Liver (tissue), 9 donors: ENCODE data around the gene TTBK1. TPM values are rescaled to one million over a fixed set of nuclear protein-coding genes. Genes with fewer than 3 reads are reported as not detected.

ENCODE experiments used
- DNase-seq: peaks from one replicate; pipeline ENCODE4 v3.0.0-alpha.2; 2017; ENCODE audit warnings: low spot score
- H3K27ac ChIP-seq, 2 donors: one replicate each; pipeline ENCODE4 v1.7.0; 2013; ENCODE audit warnings: inconsistent platforms in 2 of 2, low read length in 2 of 2, control low read depth in 1 of 2, low read depth in 1 of 2, mild to moderate bottlenecking in 1 of 2
- H3K27me3 ChIP-seq, 4 donors: one replicate each; pipeline versions ENCODE4 v1.6.1 to v1.7.0; 2013; ENCODE audit warnings: low read length in 3 of 4, inconsistent platforms in 1 of 4, mild to moderate bottlenecking in 1 of 4, moderate library complexity in 1 of 4; ENCODE audit not compliant: control insufficient read depth in 4 of 4, insufficient read depth in 4 of 4
- H3K36me3 ChIP-seq, 4 donors: one replicate each; pipeline versions ENCODE4 v1.6.1 to v1.7.0; 2013; ENCODE audit warnings: low read length in 3 of 4, mild to moderate bottlenecking in 3 of 4, low read depth in 1 of 4, moderate library complexity in 1 of 4; ENCODE audit not compliant: control insufficient read depth in 4 of 4, insufficient read depth in 3 of 4
- H3K4me1 ChIP-seq, 4 donors: one replicate each; pipeline versions ENCODE4 v1.6.1 to v1.7.0; 2013; ENCODE audit warnings: low read length in 3 of 4, mild to moderate bottlenecking in 3 of 4, moderate library complexity in 1 of 4; ENCODE audit not compliant: control insufficient read depth in 4 of 4, insufficient read depth in 4 of 4
- H3K4me3 ChIP-seq, 3 donors: one replicate each; pipeline versions ENCODE4 v1.6.1 to v1.7.0; 2013; ENCODE audit warnings: low read length in 3 of 3, control low read depth in 1 of 3, low read depth in 1 of 3, mild to moderate bottlenecking in 1 of 3
- H3K9ac ChIP-seq, 2 donors: one replicate each; pipeline ENCODE4 v1.7.0; 2013; ENCODE audit warnings: low read length in 2 of 2, mild to moderate bottlenecking in 2 of 2, moderate library complexity in 2 of 2, control low read depth in 1 of 2, low read depth in 1 of 2
- H3K9me3 ChIP-seq, 4 donors: one replicate each; pipeline versions ENCODE4 v1.6.1 to v1.7.0; 2013; ENCODE audit warnings: low read length in 3 of 4; ENCODE audit not compliant: control insufficient read depth in 4 of 4
- EGR1 ChIP-seq, 2 donors: IDR thresholded peaks; 2 replicates each; pipeline ENCODE4 v1.6.1; 2016 to 2018; ENCODE audit warnings: antibody characterized with exemption in 2 of 2, low read depth in 2 of 2
- FOXA1 ChIP-seq: IDR thresholded peaks from 2 replicates; pipeline ENCODE4 v1.6.1; 2016; ENCODE audit warnings: antibody characterized with exemption
- GABPA ChIP-seq, 2 donors: IDR thresholded peaks in 1 of 2; conservative IDR thresholded peaks in 1 of 2; 2 replicates each; pipeline ENCODE4 v1.6.1; 2016; ENCODE audit warnings: antibody characterized with exemption in 2 of 2, mild to moderate bottlenecking in 1 of 2, moderate library complexity in 1 of 2
- HNF4G ChIP-seq: IDR thresholded peaks from 2 replicates; pipeline ENCODE4 v1.6.1; 2016; ENCODE audit warnings: antibody characterized with exemption
- JUND ChIP-seq, 2 donors: IDR thresholded peaks; 2 replicates each; pipeline ENCODE4 v1.6.1; 2016; ENCODE audit warnings: antibody characterized with exemption in 2 of 2
- RAD21 ChIP-seq, 2 donors: IDR thresholded peaks; 2 replicates each; pipeline ENCODE4 v1.6.1; 2016; ENCODE audit warnings: antibody characterized with exemption in 2 of 2, mild to moderate bottlenecking in 2 of 2
- RXRA ChIP-seq, 2 donors: IDR thresholded peaks; 2 replicates each; pipeline ENCODE4 v1.6.1; 2017 to 2018; ENCODE audit warnings: antibody characterized with exemption in 2 of 2, mild to moderate bottlenecking in 1 of 2
- SP1 ChIP-seq: IDR thresholded peaks from 2 replicates; pipeline ENCODE4 v1.6.1; 2018; ENCODE audit warnings: antibody characterized with exemption, mild to moderate bottlenecking
- TAF1 ChIP-seq: conservative IDR thresholded peaks from 2 replicates; pipeline ENCODE4 v1.6.1; 2016; ENCODE audit warnings: antibody characterized with exemption, mild to moderate bottlenecking
- YY1 ChIP-seq: IDR thresholded peaks from 2 replicates; pipeline ENCODE4 v1.6.1; 2016; ENCODE audit warnings: antibody characterized with exemption, mild to moderate bottlenecking
- WGBS: extraction: QIAGEN DNeasy Blood & Tissue Kit; methylation state at CpG from one replicate; pipeline ENCODE4 v1.1.7; 2013; 5-methylcytosine and 5-hydroxymethylcytosine counted together
- polyA plus RNA-seq, 2 donors: library from polyadenylated mRNA; stranded (reverse) in 1 of 2; unstranded in 1 of 2; fragments of 200-250 nt in 1 of 2; fragments of >200 nt in 1 of 2; fragmentation: Nextera tagmentation in 1 of 2; extraction: Ambion mirVana in 1 of 2; gene quantifications; one replicate each; pipeline versions ENCODE4 v1.2.1 to v1.2.3, GENCODE V29; 2013 to 2015
- total RNA-seq, 2 donors: library from RNA; depleted of rRNA; stranded (reverse); fragments of >200 nt; gene quantifications; one replicate each; pipeline ENCODE4 v1.2.3, GENCODE V29; 2014
- TF ChIP-seq, protein P1 (sequence below): IDR thresholded peaks from 2 replicates; pipeline ENCODE4 v1.6.1; 2016; ENCODE audit warnings: antibody characterized with exemption, mild to moderate bottlenecking
- TF ChIP-seq, protein P2 (sequence below): IDR thresholded peaks from 2 replicates; pipeline ENCODE4 v1.6.1; 2016; ENCODE audit warnings: antibody characterized with exemption
- TF ChIP-seq, protein P3 (sequence below): fragments of 150-350 bp; IDR thresholded peaks from 2 replicates; pipeline ENCODE4 v1.5.1; 2017; ENCODE audit warnings: improper control_type of control experiment, low read depth, low read length; ENCODE audit not compliant: missing input control
- TF ChIP-seq, protein P4 (sequence below): IDR thresholded peaks from 2 replicates; pipeline ENCODE4 v1.6.1; 2016; ENCODE audit warnings: antibody characterized with exemption
- donor health status: healthy.
- donor health status: healthy.
- donor health status: healthy.
- donor health status: healthy.
- donor health status: healthy.

Gene TTBK1
- total and polyA plus RNA-seq, 4 donors: 0.14 to 1.2 (median 0.44) TPM

DNA sequence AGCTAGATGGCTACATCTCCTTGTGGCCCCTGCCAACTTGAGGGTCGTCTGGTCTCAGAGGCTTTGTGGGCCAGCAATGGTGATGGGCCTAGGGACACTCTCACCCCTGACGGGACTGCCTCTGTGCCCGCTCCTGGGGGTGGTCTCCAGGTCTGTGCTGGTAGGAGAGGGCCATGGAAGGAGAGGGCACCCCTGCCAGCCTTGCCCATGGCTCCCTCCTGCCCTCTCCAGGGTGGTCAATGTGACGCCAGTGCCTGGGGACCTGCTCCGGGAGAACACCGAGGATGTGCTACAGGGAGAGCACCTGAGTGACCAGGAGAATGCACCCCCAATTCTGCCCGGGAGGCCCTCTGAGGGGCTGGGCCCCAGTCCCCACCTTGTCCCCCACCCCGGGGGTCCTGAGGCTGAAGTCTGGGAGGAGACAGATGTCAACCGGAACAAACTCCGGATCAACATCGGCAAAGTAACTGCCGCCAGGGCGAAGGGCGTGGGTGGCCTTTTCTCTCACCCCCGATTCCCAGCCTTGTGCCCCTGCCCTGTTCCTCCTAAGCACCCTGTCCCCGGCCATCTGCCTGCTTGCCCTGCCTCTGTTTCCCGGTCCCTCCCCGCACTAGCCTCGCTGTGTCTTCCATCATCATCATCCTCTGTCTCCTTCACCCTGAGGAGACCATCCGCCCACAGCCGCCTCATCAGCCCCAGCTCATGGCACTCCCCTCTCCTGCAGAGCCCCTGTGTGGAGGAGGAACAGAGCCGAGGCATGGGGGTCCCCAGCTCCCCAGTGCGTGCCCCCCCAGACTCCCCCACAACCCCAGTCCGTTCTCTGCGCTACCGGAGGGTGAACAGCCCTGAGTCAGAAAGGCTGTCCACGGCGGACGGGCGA is 15.8 kb downstream of the TTBK1 start:
- Histone ChIP-seq H3K4me1 (peaks cover 0 to 6% (median 2%) of the 10 kb centered on the region in 4 donors), H3K9me3 (no peaks in the 10 kb centered on the region), H3K27me3 (no peaks in the 10 kb centered on the region), H3K36me3 (no peaks in the 10 kb centered on the region), H3K4me3 (no peak overlapping the region), H3K9ac (no peak overlapping the region), H3K27ac (no peak overlapping the region)
- no peak for DNase-seq
- 90% methylated on average over 30 of the region's 30 CpGs for WGBS
- TF ChIP-seq RAD21 (IDR thresholded peaks at IDR 0.05): no peak
- TF ChIP-seq YY1: no peak
- no peak for TF ChIP-seq SP1
- no peak for TF ChIP-seq TAF1
- TF ChIP-seq HNF4G: no peak
- no peak for TF ChIP-seq JUND (IDR thresholded peaks at IDR 0.05)

DNA sequence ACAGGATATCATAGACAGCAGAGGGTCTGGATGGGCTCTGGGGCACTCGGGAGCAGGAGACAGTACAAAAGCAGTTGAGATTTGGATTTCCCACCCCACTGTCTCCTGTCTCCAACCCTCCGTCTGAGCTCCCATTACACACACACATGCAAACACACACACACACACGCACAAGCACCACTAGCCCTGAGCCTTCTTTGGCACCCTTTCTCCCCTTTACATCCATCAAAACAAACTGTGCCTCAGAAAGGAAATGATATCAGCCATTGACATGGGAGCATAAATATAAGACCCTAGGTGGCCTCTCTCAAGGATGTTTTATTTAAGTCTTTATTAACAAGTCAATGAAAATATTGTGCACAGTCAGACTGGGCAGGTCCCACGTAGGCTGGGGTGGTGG is 17.5 kb downstream of the TTBK1 start:
- TF ChIP-seq, protein P1, sequence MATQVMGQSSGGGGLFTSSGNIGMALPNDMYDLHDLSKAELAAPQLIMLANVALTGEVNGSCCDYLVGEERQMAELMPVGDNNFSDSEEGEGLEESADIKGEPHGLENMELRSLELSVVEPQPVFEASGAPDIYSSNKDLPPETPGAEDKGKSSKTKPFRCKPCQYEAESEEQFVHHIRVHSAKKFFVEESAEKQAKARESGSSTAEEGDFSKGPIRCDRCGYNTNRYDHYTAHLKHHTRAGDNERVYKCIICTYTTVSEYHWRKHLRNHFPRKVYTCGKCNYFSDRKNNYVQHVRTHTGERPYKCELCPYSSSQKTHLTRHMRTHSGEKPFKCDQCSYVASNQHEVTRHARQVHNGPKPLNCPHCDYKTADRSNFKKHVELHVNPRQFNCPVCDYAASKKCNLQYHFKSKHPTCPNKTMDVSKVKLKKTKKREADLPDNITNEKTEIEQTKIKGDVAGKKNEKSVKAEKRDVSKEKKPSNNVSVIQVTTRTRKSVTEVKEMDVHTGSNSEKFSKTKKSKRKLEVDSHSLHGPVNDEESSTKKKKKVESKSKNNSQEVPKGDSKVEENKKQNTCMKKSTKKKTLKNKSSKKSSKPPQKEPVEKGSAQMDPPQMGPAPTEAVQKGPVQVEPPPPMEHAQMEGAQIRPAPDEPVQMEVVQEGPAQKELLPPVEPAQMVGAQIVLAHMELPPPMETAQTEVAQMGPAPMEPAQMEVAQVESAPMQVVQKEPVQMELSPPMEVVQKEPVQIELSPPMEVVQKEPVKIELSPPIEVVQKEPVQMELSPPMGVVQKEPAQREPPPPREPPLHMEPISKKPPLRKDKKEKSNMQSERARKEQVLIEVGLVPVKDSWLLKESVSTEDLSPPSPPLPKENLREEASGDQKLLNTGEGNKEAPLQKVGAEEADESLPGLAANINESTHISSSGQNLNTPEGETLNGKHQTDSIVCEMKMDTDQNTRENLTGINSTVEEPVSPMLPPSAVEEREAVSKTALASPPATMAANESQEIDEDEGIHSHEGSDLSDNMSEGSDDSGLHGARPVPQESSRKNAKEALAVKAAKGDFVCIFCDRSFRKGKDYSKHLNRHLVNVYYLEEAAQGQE: no peak
- TF ChIP-seq, protein P2, sequence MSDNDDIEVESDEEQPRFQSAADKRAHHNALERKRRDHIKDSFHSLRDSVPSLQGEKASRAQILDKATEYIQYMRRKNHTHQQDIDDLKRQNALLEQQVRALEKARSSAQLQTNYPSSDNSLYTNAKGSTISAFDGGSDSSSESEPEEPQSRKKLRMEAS: no peak
- no peak for TF ChIP-seq JUND (IDR thresholded peaks at IDR 0.05)
- TF ChIP-seq GABPA (IDR thresholded peaks at IDR 0.05 in 1 of 2, conservative IDR thresholded peaks at IDR 0.05 in 1 of 2): no peak
- no peak for TF ChIP-seq RXRA (IDR thresholded peaks at IDR 0.05)
- TF ChIP-seq, protein P3, sequence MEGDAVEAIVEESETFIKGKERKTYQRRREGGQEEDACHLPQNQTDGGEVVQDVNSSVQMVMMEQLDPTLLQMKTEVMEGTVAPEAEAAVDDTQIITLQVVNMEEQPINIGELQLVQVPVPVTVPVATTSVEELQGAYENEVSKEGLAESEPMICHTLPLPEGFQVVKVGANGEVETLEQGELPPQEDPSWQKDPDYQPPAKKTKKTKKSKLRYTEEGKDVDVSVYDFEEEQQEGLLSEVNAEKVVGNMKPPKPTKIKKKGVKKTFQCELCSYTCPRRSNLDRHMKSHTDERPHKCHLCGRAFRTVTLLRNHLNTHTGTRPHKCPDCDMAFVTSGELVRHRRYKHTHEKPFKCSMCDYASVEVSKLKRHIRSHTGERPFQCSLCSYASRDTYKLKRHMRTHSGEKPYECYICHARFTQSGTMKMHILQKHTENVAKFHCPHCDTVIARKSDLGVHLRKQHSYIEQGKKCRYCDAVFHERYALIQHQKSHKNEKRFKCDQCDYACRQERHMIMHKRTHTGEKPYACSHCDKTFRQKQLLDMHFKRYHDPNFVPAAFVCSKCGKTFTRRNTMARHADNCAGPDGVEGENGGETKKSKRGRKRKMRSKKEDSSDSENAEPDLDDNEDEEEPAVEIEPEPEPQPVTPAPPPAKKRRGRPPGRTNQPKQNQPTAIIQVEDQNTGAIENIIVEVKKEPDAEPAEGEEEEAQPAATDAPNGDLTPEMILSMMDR: no peak
- TF ChIP-seq, protein P4, sequence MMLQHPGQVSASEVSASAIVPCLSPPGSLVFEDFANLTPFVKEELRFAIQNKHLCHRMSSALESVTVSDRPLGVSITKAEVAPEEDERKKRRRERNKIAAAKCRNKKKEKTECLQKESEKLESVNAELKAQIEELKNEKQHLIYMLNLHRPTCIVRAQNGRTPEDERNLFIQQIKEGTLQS: no peak
- no peak for TF ChIP-seq YY1
- no peak for TF ChIP-seq TAF1
- no peak for TF ChIP-seq EGR1 (IDR thresholded peaks at IDR 0.05; ENCODE audit: low read depth in 2 of 2)
- no peak for TF ChIP-seq FOXA1
- TF ChIP-seq RAD21 (IDR thresholded peaks at IDR 0.05): no peak
- H3K9ac ChIP-seq: no peak overlapping the region
- no peak overlapping the region for H3K4me3 ChIP-seq
- no peak for DNase-seq
- H3K36me3 ChIP-seq: no peaks in the 10 kb centered on the region
- no peaks in the 10 kb centered on the region for H3K27me3 ChIP-seq
- H3K27ac ChIP-seq: no peak overlapping the region
- H3K9me3 ChIP-seq: no peaks in the 10 kb centered on the region
- peaks cover 5 to 21% (median 14%) of the 10 kb centered on the region in 4 donors for H3K4me1 ChIP-seq
- WGBS: 90% methylated on average over 4 of the region's 4 CpGs
